K562 (cell line): Measurements from ENCODE around the gene ZFPM1. TPM values are rescaled to one million over a fixed set of nuclear protein-coding genes. Genes with fewer than 3 reads are reported as not detected.

Experiments
- CC2D1A ChIP-seq: fragments of 450-650 bp; IDR thresholded peaks from 2 replicates; pipeline ENCODE4 v1.6.1; 2017; ENCODE audit warnings: mild to moderate bottlenecking
- CREB3 ChIP-seq: fragments of 450-650 bp; conservative IDR thresholded peaks from 2 replicates; pipeline ENCODE4 v1.6.1; 2016; ENCODE audit warnings: missing genetic modification characterization, low read depth, mild to moderate bottlenecking, missing compliant biosample characterization, moderate library complexity
- DPF2 ChIP-seq: fragments of 450-650 bp; IDR thresholded peaks from 2 replicates; pipeline ENCODE4 v1.6.1; 2016
- EGR1 ChIP-seq: fragments of 450-650 bp; conservative IDR thresholded peaks from 2 replicates; pipeline ENCODE4 v1.6.1; 2017; ENCODE audit warnings: mild to moderate bottlenecking
- ELF1 ChIP-seq: fragments of 200-800 bp; sonication (Bioruptor generic); IDR thresholded peaks from 2 replicates; pipeline ENCODE4 v1.6.1; 2016; ENCODE audit warnings: missing genetic modification characterization, missing compliant biosample characterization
- HDAC1 ChIP-seq, 2 experiments: fragments of 450-650 bp; IDR thresholded peaks; 2 replicates each; pipeline ENCODE4 v1.6.1; 2016 to 2017; ENCODE audit warnings: inconsistent platforms in 1 of 2, mild to moderate bottlenecking in 1 of 2, moderate library complexity in 1 of 2
- HDAC3 ChIP-seq: fragments of 450-650 bp; IDR thresholded peaks from 2 replicates; pipeline ENCODE4 v1.6.1; 2018; ENCODE audit warnings: borderline replicate concordance, mild to moderate bottlenecking, moderate library complexity; ENCODE audit not compliant: partially characterized antibody
- HMGN3 ChIP-seq: IDR thresholded peaks from 2 replicates; pipeline ENCODE4 v1.6.1; 2011; ENCODE audit warnings: borderline replicate concordance, low read depth, mild to moderate bottlenecking, mixed read lengths, low read length; ENCODE audit not compliant: insufficient read length; ENCODE audit errors: extremely low read depth
- HSF4 ChIP-seq: fragments of 250-450 bp; sonication (Bioruptor Pico); IDR thresholded peaks from 2 replicates; pipeline ENCODE4 v2.1.2; 2022; ENCODE audit warnings: mild to moderate bottlenecking, moderate library complexity, borderline replicate concordance
- KAT7 ChIP-seq: sonication (generic); formaldehyde crosslinking; IDR thresholded peaks from 2 replicates; pipeline ENCODE4 v1.8.0; 2022; ENCODE audit warnings: missing genetic modification reagents, mild to moderate bottlenecking, borderline replicate concordance
- MAFK ChIP-seq: IDR thresholded peaks from 2 replicates; pipeline ENCODE4 v1.6.1; 2011; ENCODE audit warnings: low read length, improper control_type of control experiment
- NR1H2 ChIP-seq: sonication (generic); formaldehyde crosslinking; IDR thresholded peaks from 2 replicates; pipeline ENCODE4 v1.4.0; 2020; ENCODE audit warnings: mild to moderate bottlenecking, missing genetic modification reagents
- POLR2A ChIP-seq: fragments of 450-650 bp; conservative IDR thresholded peaks from 2 replicates; pipeline ENCODE4 v1.6.1; 2016
- POLR2G ChIP-seq: fragments of 200-400 bp; formaldehyde crosslinking; IDR thresholded peaks from 2 replicates; pipeline ENCODE4 v1.6.1; 2017; ENCODE audit warnings: low read depth, mild to moderate bottlenecking, antibody characterized with exemption, low read length, moderate library complexity
- POLR2H ChIP-seq: IDR thresholded peaks from 2 replicates; pipeline ENCODE4 v1.6.1; 2016; ENCODE audit warnings: missing genetic modification characterization, low read depth, mild to moderate bottlenecking, control low read depth, missing compliant biosample characterization, moderate library complexity
- RBM34 ChIP-seq: fragments of 200-400 bp; formaldehyde crosslinking; IDR thresholded peaks from 2 replicates; pipeline ENCODE4 v1.6.1; 2018; ENCODE audit warnings: low read length, borderline replicate concordance; ENCODE audit not compliant: insufficient read depth
- RHOXF2B ChIP-seq: fragments of 250-450 bp; sonication (Bioruptor Pico); conservative IDR thresholded peaks from 2 replicates; pipeline ENCODE4 v1.5.1; 2021
- TBP ChIP-seq: optimal IDR thresholded peaks from 2 replicates; pipeline ENCODE3; 2011; ENCODE audit warnings: low read depth, low read length, improper control_type of control experiment
- TSC22D4 ChIP-seq: fragments of 450-650 bp; IDR thresholded peaks from 2 replicates; pipeline ENCODE4 v1.6.1; 2016; ENCODE audit warnings: missing genetic modification characterization, missing biosample characterization, control low read depth
- VEZF1 ChIP-seq: fragments of 200-800 bp; sonication (Bioruptor generic); IDR thresholded peaks from 2 replicates; pipeline ENCODE4 v1.6.1; 2017; ENCODE audit warnings: missing genetic modification characterization, missing compliant biosample characterization
- ZBTB7A ChIP-seq: IDR thresholded peaks from 2 replicates; pipeline ENCODE4 v1.6.1; 2011; ENCODE audit warnings: low read depth, mild to moderate bottlenecking, low read length, moderate library complexity, borderline replicate concordance; ENCODE audit not compliant: control insufficient read depth
- ZNF311 ChIP-seq: fragments of 250-450 bp; sonication (Bioruptor Pico); IDR thresholded peaks from 2 replicates; pipeline ENCODE4 v1.4.0; 2020; ENCODE audit warnings: mild to moderate bottlenecking, moderate library complexity
- ZNF449 ChIP-seq: fragments of 250-450 bp; sonication (Bioruptor Pico); IDR thresholded peaks from 2 replicates; pipeline ENCODE4 v1.8.0; 2022; ENCODE audit warnings: moderate library complexity, mild to moderate bottlenecking, inconsistent platforms
- ZNF511 ChIP-seq: sonication (generic); formaldehyde crosslinking; IDR thresholded peaks from 2 replicates; pipeline ENCODE4 v1.8.0; 2022; ENCODE audit warnings: mild to moderate bottlenecking, missing genetic modification reagents
- ZNF778 ChIP-seq: fragments of 450-650 bp; formaldehyde crosslinking; IDR thresholded peaks from 2 replicates; pipeline ENCODE4 v1.4.0; 2020; ENCODE audit warnings: mild to moderate bottlenecking, moderate library complexity
- polyA plus RNA-seq, 8 experiments: library from polyadenylated mRNA; depleted of rRNA in 4 of 8; stranded (reverse) in 5 of 8; unstranded in 3 of 8; fragments of >200 nt; fragmentation: Nextera tagmentation in 2 of 8; fragmentation: Illumina TruSeq in 1 of 8; extraction: Ambion mirVana in 2 of 8; extraction: Trizol in 1 of 8; gene quantifications; 2 replicates each; pipeline versions ENCODE4 v1.2.1 to v1.2.3, GENCODE V29; 2011 to 2014; ENCODE audit warnings: inconsistent platforms in 1 of 8, missing spikeins in 1 of 8
- total RNA-seq, 7 experiments: library from RNA; depleted of rRNA in 6 of 7; stranded (reverse); fragments of >200 nt in 6 of 7; fragmentation: Illumina TruSeq in 2 of 7; extraction: Trizol in 2 of 7; gene quantifications; 2 replicates each; pipeline versions ENCODE4 v1.2.1 to v1.2.3, GENCODE V29; 2011 to 2021; ENCODE audit warnings: low replicate concordance in 1 of 7

The ZFPM1 gene
- total and polyA plus RNA-seq, 9 of the 15 experiments (the other 6 are each of a cell fraction or from before 2014, with no cell fraction given) = 0.03 to 35.9 (median 1.4) TPM

GRCh38 chr16:88526008-88526905 is 73.2 kb downstream of the ZFPM1 start (continued):
- TF ChIP-seq ZNF311 (CRISPR knock-in tag) (peak; percentile 31; the same call in 1 of the 2 replicates), HMGN3 (peak; percentile 35), HDAC1 (IDR thresholded peaks at IDR 0.05) (peak in 1 of 2 experiments; percentile 49; a peak in 1 of 4 replicates), HDAC3 (no peak), KAT7 (no peak), ZNF449 (CRISPR knock-in tag) (no peak), CREB3 (tag) (no peak), POLR2A (no peak), TSC22D4 (no peak), POLR2H (no peak), NR1H2 (CRISPR knock-in tag) (no peak), ZNF511 (CRISPR knock-in tag) (no peak), DPF2 (peak; percentile 50), TBP (no peak), RBM34 (no peak), VEZF1 (peak; percentile 59; the same call in 1 of the 2 replicates), MAFK (no peak), RHOXF2B (no peak), ZNF778 (CRISPR knock-in tag) (no peak), ELF1 (tag) (no peak), CC2D1A (no peak), POLR2G (peak; percentile 59), HSF4 (CRISPR knock-in tag) (no peak), EGR1 (no peak), ZBTB7A (no peak; the same call in 1 of the 2 replicates)
